ENCODE data around the gene NPAS3.

DNA sequence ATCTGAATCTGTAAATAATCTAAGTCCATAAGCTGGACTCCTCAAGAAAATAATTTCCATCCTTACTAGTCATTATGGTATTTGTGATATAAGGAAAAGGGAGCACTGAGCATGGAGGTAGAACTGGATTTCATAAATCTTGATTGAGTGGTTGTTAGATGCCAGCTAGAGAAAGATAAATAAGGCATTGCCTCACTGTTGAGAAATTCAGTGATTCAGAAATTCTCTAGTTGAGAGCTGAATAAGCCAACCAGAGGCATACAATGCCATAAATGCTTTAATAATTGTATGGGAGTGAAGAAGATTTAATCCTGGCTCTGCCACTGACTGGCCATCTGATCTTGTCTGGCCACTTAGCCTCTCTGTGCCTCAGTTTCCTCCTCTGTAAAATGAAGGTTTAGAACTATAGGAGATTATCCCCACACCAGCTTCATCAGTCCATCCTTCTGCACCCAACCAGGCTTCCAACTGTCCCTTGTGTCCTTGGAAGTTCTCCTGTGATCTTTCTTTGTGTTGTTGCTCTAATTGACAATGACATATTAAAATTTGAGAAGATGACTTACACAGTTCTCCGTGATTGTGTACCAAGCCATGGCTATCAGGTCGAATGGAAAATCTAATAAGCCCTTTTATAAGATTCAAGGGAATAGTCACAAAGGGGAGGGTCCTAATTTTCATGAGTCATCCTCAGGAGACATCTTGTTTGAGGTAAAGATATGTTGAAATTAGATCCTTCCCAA, 617.9 kb downstream of the NPAS3 start:
- TF ChIP-seq POLR2A (IDR thresholded peaks at IDR 0.05), result no peak
- TF ChIP-seq POLR2AphosphoS5 (IDR thresholded peaks at IDR 0.05), result no peak
- TF ChIP-seq CTCF (IDR thresholded peaks at IDR 0.05), result no peak
